ENCODE measurements around the gene EPHB3. TPM values are rescaled to one million over a fixed set of nuclear protein-coding genes. Genes with fewer than 3 reads are reported as not detected.

Gene EPHB3
- polyA plus RNA-seq, 3 donors: 0.71 to 1.2 (median 0.80) TPM

- no peak for TF ChIP-seq CTCF (IDR thresholded peaks at IDR 0.05)
- Histone ChIP-seq H3K9me3 (replicated peaks in 1 of 2; ENCODE audit: control insufficient read depth in 1 of 2, insufficient read depth in 1 of 2, low read length in 2 of 2) (no peaks in the 10 kb centered on the region), H3K27ac (ENCODE audit: low read depth in 1 of 2, low read length in 2 of 2) (peak overlapping the region in 1 of 2 donors; percentile 12), H3K9ac (ENCODE audit: insufficient read depth, low read length, poor library complexity, severe bottlenecking) (no peak overlapping the region), H3K4me2 (replicated peaks; ENCODE audit: extremely low read depth, low read length, poor library complexity, severe bottlenecking) (peak overlapping the region; percentile 93), H4K20me1 (ENCODE audit: insufficient read depth, low read length) (no peaks in the 10 kb centered on the region), H3K27me3 (ENCODE audit: control insufficient read depth in 2 of 2, insufficient read depth in 2 of 2, low read length in 2 of 2) (peaks cover 0 to 18% of the 10 kb centered on the region in 2 donors), H3K79me2 (ENCODE audit: insufficient read depth, low read length) (peaks cover 6% of the 10 kb centered on the region), H3K4me3 (replicated peaks in 1 of 3; ENCODE audit: low read depth in 2 of 3, low read length in 3 of 3) (peak overlapping the region in 2 of 3 experiments; percentile 37 to 83), H3K36me3 (replicated peaks in 1 of 2; ENCODE audit: control insufficient read depth in 1 of 2, insufficient read depth in 2 of 2, low read length in 2 of 2) (no peaks in the 10 kb centered on the region), H3K4me1 (ENCODE audit: control insufficient read depth in 1 of 2, insufficient read depth in 2 of 2, low read length in 2 of 2) (peaks cover 26 to 49% of the 10 kb centered on the region in 2 donors), H2AFZ (ENCODE audit: insufficient read depth, low read depth, low read length, poor library complexity, severe bottlenecking) (peak overlapping the region; percentile 66)
- no peak for DNase-seq
- Mint-ChIP-seq H3K9me3 (peaks cover 0 to 4% (median 0%) of the 10 kb centered on the region in 7 donors), H3K4me1 (peaks cover 40% of the 10 kb centered on the region), H3K27me3 (ENCODE audit: low read depth in 3 of 3) (peaks cover 21 to 46% (median 30%) of the 10 kb centered on the region in 3 donors), H3K27ac (peak overlapping the region in 4 of 7 donors; percentile 59 to 76 (median 63)), H3K4me3 (peak overlapping the region; percentile 86 to 90), H3K36me3 (peaks cover 3 to 5% of the 10 kb centered on the region in 2 donors)
- 80% methylated on average over 3 of the region's 3 CpGs for WGBS (ENCODE audit: insufficient coverage)
- intact Hi-C loops (cut with micrococcal nuclease): no loop called here
Observed at GRCh38 chr3:184560531-184560930, 1.1 kb upstream of the EPHB3 start.

- intact Hi-C loops (cut with micrococcal nuclease): loop anchor here in 1 of 2 donors (1.0 kb wide), 1 partner anchor 215 kb away; no protein-coding TSS in a partner anchor
- H3K9me3 Mint-ChIP-seq: peaks cover 0 to 4% (median 0%) of the 10 kb centered on the region in 7 donors
- WGBS (ENCODE audit: insufficient coverage): 11% methylated on average over 103 of the region's 109 CpGs
- Histone ChIP-seq H3K79me2 (ENCODE audit: insufficient read depth, low read length) (peaks cover 11% of the 10 kb centered on the region), H3K27me3 (ENCODE audit: control insufficient read depth in 2 of 2, insufficient read depth in 2 of 2, low read length in 2 of 2) (peaks cover 0 to 18% of the 10 kb centered on the region in 2 donors), H3K4me1 (ENCODE audit: control insufficient read depth in 1 of 2, insufficient read depth in 2 of 2, low read length in 2 of 2) (peaks cover 19 to 41% of the 10 kb centered on the region in 2 donors), H3K4me2 (replicated peaks; ENCODE audit: extremely low read depth, low read length, poor library complexity, severe bottlenecking) (peak overlapping the region; percentile 93), H3K9me3 (replicated peaks in 1 of 2; ENCODE audit: control insufficient read depth in 1 of 2, insufficient read depth in 1 of 2, low read length in 2 of 2) (no peaks in the 10 kb centered on the region), H2AFZ (ENCODE audit: insufficient read depth, low read depth, low read length, poor library complexity, severe bottlenecking) (peak overlapping the region; percentile 84), H3K4me3 (replicated peaks in 1 of 3; ENCODE audit: low read depth in 2 of 3, low read length in 3 of 3) (peak overlapping the region; percentile 49 to 83 (median 60)), H3K9ac (ENCODE audit: insufficient read depth, low read length, poor library complexity, severe bottlenecking) (peak overlapping the region; percentile 57), H3K36me3 (replicated peaks in 1 of 2; ENCODE audit: control insufficient read depth in 1 of 2, insufficient read depth in 2 of 2, low read length in 2 of 2) (no peaks in the 10 kb centered on the region), H3K27ac (ENCODE audit: low read depth in 1 of 2, low read length in 2 of 2) (no peak overlapping the region), H4K20me1 (ENCODE audit: insufficient read depth, low read length) (no peaks in the 10 kb centered on the region)
- H3K4me3 Mint-ChIP-seq: peak overlapping the region; percentile 86 to 90
- peaks cover 18 to 47% (median 25%) of the 10 kb centered on the region in 3 donors for H3K27me3 Mint-ChIP-seq (ENCODE audit: low read depth in 3 of 3)
- peaks cover 35% of the 10 kb centered on the region for H3K4me1 Mint-ChIP-seq
- H3K36me3 Mint-ChIP-seq: peaks cover 5% of the 10 kb centered on the region in 2 donors
- peak in 2 of 3 donors; percentile 15 to 26 for DNase-seq
- H3K27ac Mint-ChIP-seq: peak overlapping the region in 2 of 7 donors; percentile 45 to 59
- no peak for TF ChIP-seq CTCF (IDR thresholded peaks at IDR 0.05)
Observed at GRCh38 chr3:184561913-184562877, 610 bp downstream of the EPHB3 start.
